GM19372 (cell line): ENCODE measurements around the gene HIF3A.
"Not testable (repeated sequence)": the region's sequence is repeated elsewhere in the genome, so short reads cannot be mapped to it uniquely, and the experiment has no call there.

Source experiments
- ATAC-seq: cut with Tn5 transposase; IDR thresholded peaks from one replicate; pipeline ENCODE4 v1.9.1; 2021; ENCODE audit warnings: mild to moderate bottlenecking, low read depth, moderate library complexity; ENCODE audit not compliant: unreplicated experiment

The HIF3A gene

GRCh38 chr19:46321653-46322052 is 24.8 kb downstream of the HIF3A start:
- no peak for ATAC-seq

DNA sequence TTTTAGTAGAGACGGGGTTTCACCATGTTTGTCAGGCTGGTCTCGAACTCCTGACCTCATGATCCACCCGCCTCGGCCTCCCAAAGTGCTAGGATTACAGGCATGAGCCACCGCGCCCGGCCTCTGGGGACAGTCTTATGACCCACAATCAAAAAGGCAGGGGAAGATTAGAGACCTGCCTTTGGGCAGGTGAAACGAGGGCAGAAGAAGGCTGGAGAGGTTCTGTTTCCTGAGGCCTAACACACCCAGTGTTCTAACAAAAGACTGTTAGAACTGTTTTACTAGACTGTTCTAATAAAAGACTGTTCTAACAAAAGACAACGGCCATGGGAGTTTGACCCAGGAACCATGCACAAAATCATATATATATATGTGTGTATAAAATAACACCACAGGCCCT is 26.4 kb downstream of the HIF3A start:
- not testable (repeated sequence) for ATAC-seq

- no peak for ATAC-seq
Measured at GRCh38 chr19:46324277-46324676, 27.4 kb downstream of the HIF3A start.

GRCh38 chr19:46326608-46327007 is 29.8 kb downstream of the HIF3A start:
- ATAC-seq: no peak

- no peak for ATAC-seq
Measured at GRCh38 chr19:46328079-46328478, 31.2 kb downstream of the HIF3A start.

- no peak for ATAC-seq
Measured at GRCh38 chr19:46330319-46330918, 33.6 kb downstream of the HIF3A start.

DNA sequence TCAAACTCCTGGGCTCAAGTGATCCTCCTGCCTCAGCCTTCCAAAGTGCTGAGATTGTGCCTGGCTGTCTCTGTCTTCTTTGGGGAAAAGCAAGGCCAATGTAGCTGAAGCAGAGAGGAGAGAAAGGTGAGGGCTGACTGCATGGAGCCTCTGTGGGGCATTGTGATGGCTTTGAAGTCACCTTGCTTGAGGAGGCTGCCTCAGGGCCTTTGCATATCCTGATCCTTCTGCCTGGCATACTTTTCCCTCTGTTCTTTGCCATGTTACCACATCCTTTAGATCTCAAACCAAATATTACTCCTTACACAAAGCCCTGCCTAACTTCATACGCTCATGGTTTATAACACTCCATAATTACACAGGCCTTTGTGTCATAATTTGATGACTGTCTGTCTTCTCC is 40.6 kb downstream of the HIF3A start:
- no peak for ATAC-seq

DNA sequence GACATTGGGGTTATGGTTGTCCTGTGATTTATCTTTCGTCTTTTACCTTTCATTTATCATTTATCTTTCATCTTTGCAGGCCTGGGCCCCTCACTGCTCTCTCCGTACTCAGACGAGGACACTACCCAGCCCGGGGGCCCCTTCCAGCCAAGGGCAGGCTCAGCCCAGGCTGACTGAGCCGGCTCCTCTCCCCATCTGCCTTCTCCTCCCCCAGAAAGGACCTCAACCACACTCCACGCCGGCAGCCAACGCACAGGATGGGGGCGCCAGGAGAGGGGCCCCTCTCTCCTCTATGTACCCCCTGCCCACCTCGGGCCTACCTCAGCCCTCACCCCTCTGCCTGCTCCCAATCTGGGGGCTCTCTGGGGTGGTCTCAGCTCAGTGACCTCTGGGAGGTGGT is 42.6 kb downstream of the HIF3A start:
- ATAC-seq: no peak

DNA sequence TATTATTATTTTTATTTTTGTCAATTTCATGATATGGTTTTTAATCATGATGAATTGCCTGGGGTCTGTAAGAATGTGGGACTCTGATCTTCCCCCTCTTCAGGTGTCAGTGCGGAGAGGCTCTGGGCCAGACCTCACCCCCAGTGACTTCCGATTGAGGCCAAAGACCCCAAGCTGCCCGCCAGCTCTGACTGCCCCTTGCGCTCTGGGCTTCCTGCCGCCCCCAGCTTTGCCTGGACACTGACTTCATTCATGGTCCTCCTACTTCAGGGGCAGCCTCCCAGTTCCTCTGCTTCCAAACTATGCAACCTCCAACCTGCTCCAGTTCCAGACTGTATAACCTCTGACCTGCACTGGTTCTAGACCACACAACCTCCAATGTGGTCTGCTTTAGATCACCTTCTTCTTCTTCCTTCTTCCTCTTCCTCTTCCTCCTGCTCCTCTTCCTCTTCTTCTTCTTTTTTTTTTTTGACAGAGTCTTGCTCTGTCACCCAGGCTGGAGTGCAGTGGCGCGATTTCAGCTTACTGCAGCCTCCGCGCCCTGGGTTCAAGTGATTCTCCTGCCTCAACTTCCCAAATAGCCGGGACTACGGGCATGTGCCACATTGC is 43.3 kb downstream of the HIF3A start:
- ATAC-seq: no peak

GRCh38 chr19:46341937-46342336 is 45.1 kb downstream of the HIF3A start:
- no peak for ATAC-seq

DNA sequence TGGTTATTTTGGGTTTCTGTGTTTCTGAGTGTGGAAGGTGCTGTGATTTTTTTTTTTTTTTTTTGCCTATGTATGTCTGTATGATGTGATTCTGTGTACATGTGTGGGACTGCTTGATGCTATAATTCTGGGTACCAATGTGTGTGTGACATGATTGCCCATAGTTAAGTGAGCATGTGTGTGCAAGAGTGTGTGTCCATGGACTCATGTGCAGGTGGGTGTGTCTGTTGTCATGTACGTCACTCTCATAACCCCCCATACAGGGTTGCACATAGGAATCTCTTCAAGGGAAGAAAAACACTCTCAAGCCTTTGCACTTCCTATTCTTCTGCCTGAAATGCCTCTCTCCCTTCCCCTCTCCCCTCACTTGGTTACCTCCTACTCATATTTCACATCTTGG is 47.5 kb downstream of the HIF3A start:
- ATAC-seq: no peak

GRCh38 chr19:46345157-46345556 is 48.3 kb downstream of the HIF3A start:
- no peak for ATAC-seq

GRCh38 chr19:46346821-46347571 is 50.2 kb downstream of the HIF3A start, which contains the start of gene PPP5C:
PPP5C (plus strand) TSS chr19:46347087; CDS start chr19:46347097, 10 bp downstream.
- ATAC-seq: peak; percentile 61

- no peak for ATAC-seq
Measured at GRCh38 chr19:46347572-46347883, 50.7 kb downstream of the HIF3A start.

DNA sequence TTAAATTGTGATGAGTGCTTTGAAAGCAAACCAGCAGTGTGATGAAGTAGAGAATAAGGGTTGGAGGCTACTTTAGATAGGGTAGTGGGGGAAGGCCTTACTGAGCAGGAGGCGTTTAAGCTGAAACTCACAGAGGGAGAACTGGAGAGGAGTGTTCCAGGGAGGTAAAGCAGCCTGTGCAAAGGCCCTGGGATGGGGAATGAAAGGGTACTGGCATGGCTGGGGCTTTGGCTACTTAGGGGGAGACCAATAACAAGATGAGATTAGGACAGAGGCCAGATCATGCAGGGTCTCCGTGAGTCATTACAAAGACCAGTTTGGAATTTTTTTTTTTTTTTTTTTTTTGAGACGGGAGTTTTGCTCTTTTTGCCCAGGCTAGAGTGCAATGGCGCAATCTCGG is 51.1 kb downstream of the HIF3A start:
- no peak for ATAC-seq

DNA sequence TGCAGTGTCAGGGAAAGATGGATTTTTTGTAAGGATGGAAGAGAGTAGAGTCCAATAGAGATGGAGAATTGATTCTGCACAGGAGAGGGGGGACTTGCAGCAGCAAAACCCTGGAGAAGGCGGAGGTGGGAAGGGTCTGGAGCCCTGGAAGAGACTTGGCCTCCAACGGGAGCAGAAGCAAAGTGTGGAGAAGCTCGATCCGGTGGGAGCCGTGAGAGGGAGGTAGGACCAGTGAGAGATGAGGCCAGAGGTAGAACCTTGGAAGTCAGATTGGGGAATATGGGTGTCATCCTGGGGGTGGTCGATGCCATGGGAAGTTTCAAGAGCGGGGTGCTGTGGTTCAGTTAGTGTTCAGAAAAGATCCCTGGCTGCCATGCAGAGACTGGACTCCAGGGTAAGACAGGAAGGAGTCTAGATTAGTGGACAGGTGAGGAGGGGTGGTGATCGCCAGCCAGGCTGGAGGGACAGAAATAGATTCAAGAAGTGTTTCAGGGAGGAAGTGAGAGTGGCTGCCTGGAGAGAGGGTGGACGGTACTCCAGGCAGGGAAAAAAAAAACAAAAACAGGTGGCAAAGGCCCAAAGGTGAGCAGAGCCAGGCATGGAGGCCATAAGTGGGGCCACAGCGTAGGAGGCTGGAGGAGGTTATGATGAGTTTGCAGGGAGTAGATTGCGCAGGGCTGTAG is 52.6 kb downstream of the HIF3A start:
- ATAC-seq: no peak

- ATAC-seq: no peak
Measured at GRCh38 chr19:46350029-46350757, 53.4 kb downstream of the HIF3A start.

GRCh38 chr19:46350758-46351159 is 53.9 kb downstream of the HIF3A start:
- no peak for ATAC-seq

DNA sequence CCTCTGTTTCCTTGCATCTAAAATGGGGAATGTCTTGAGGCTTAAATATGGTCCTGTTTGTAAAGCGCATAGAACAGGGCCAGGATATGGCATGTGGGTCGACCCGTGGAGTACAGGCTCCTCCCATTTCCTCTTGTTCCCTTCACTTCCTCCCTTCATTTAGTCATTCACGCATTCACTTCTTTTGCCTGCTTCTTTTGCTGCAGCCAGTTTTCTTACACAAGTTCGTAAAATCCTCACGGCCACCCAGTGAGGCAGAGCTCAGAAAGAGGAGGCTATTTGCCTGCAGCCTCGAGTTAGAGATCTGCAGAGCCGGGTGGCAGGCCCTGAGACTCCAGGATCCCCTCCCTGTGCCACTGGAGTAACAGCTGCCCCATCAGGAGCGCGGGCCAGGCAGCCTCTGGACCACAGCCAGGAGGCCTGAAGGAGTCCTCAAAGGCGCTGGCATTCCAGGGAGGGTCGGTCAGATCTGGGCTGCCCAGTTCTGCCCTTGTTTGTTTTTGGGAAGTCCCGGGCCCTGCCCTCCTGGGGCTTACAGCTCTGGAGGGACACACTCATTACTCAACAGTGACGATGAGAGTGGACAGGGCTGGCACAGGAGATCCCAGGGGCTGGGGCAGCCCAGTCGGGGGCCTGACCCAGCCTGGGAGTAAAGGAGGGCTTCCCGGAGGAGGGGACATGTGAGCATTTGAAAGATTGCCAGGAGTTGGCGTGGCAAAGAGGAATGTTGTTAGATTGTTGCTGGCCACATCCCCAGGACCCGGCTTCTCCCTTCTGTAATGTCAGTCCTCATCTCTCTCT is 54.6 kb downstream of the HIF3A start:
- ATAC-seq: no peak
